KOPT-K1 (cell line): ENCODE results near the gene ADCY2.

Source experiments
- H3K27ac ChIP-seq: fragments of 200-600 bp; sonication (generic); 2 replicates; pipeline ENCODE4 v1.5.1; 2016; ENCODE audit warnings: antibody characterized with exemption, mild to moderate bottlenecking, low read depth, low read length; ENCODE audit not compliant: poor library complexity, severe bottlenecking
- H3K36me3 ChIP-seq: fragments of 200-600 bp; sonication (generic); 2 replicates; pipeline ENCODE4 v1.5.1; 2017; ENCODE audit warnings: antibody characterized with exemption, mild to moderate bottlenecking, low read length, moderate library complexity; ENCODE audit not compliant: insufficient read depth
- H3K9me3 ChIP-seq: fragments of 200-600 bp; sonication (generic); 2 replicates; pipeline ENCODE4 v1.5.1; 2017; ENCODE audit warnings: antibody characterized with exemption, low read length, mild to moderate bottlenecking; ENCODE audit not compliant: insufficient read depth, poor library complexity, severe bottlenecking

The ADCY2 gene

DNA sequence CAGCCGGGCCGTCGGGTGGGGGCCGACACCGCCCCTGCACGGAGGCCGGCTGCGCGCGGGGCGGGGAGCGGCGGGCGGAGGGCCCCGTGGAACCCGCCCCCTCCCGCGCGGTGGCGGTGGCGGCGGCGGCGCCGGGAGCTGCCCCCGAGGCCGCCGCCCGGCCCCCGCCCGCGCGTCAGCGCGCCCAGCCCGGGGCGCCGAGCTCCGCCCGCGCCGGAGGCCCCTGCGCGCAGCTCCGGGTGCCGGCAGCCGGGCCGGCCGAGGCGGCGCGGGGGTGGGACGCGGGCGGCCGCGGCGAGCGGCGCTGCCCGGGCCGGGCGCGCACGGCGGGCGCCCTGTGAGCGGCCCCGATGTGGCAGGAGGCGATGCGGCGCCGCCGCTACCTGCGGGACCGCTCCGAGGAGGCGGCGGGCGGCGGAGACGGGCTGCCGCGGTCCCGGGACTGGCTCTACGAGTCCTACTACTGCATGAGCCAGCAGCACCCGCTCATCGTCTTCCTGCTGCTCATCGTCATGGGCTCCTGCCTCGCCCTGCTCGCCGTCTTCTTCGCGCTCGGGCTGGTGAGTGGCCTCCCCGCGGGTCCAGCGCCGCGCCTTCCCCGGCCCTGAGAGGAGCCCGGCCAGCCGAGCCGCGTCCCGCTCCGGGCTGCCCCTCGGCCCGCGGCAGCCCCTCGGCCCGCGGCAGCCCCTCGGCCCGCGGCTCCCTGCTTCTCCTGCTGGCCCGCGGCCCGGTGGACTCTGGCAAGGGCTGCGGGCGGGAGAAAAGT lies at the start of gene ADCY2:
ADCY2 (plus strand) TSS at position 192 of the 766 bp plus-strand sequence; CDS start at position 351, 159 bp downstream.
- Histone ChIP-seq H3K36me3 (no peaks in the 10 kb centered on the region), H3K9me3 (no peaks in the 10 kb centered on the region), H3K27ac (no peak within 1 kb of the TSS)

DNA sequence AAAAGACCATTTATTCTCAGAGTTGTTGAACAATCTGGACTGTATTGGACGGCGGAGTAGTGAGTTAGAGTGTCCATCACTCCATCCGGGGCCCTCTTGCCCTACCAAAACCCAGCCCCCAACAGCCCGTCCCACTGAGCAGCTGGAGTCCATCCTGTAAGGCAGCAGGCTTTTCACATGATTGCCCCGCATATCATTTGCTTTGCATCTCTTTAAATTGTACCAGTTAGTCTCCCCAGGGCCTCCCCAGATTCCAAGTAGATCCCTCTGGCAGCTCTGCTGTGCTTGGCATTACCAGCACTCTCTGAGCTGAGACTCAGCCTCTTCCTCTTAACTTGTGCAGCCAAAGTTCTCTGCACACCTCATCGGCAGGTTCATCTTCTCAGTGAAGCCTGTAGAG lies 48.6 kb upstream of the ADCY2 start:
- Histone ChIP-seq H3K9me3 (no peaks in the 10 kb centered on the region), H3K36me3 (no peaks in the 10 kb centered on the region), H3K27ac (no peak overlapping the region)

DNA sequence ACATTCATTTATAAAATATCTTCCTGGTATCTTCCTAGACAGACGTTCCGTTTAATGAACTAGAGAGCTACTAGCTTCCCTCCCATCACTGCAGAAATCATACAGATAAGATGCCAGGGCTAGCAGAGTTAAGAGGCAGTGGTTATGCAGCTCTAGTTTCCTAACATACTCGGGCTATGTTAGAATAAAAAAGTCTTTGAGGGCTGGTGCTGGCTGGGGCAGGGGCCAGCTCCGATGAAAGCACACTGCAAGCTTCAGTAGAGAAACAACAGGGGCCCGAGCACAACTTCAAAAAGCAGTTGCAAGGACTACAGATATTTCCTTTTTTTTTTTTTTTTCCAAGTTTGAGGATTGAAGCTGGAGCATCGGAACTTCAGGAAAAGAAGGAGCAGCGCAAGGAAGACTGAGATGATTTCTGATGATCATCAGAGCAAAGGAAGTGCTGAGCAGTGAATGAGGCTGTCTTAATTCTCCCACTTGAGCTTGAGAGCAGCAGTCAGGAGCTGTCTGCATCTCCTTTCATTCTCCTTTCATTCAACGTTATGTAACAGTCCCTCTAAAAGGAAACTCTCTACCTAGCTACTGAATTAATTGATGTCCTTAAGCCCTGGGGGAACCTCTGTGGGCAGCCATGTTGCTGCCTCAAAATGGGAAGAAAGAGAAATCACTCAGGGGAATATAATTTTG lies 47.6 kb upstream of the ADCY2 start:
- H3K36me3 ChIP-seq = no peaks in the 10 kb centered on the region
- no peak overlapping the region for H3K27ac ChIP-seq
- H3K9me3 ChIP-seq = no peaks in the 10 kb centered on the region

DNA sequence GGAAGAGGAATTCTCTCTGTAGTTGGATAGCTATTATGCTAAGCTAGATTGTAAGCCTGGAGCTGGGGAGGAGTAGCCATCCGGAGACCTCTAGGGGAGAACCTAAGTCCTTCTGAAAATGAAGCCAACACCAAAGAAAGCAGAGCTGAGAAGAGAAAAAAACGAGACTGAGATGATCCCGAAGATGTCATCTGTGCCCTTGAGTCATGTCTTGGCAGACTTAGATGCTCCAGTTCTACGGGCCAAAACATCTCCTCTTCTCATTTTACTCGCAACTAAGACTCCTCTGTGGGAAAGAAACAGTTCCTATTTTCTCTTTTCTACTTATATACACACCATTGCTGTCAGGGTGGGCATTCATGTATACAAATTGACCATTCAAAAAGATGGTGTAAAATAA lies 34.3 kb upstream of the ADCY2 start:
- H3K27ac ChIP-seq = no peak overlapping the region
- no peaks in the 10 kb centered on the region for H3K9me3 ChIP-seq
- no peaks in the 10 kb centered on the region for H3K36me3 ChIP-seq

- H3K36me3 ChIP-seq = no peaks in the 10 kb centered on the region
- no peak overlapping the region for H3K27ac ChIP-seq
- H3K9me3 ChIP-seq = peaks cover under 1% of the 10 kb centered on the region
These were observed 32.8 kb upstream of the ADCY2 start for GRCh38 chr5:7363067-7363677.

DNA sequence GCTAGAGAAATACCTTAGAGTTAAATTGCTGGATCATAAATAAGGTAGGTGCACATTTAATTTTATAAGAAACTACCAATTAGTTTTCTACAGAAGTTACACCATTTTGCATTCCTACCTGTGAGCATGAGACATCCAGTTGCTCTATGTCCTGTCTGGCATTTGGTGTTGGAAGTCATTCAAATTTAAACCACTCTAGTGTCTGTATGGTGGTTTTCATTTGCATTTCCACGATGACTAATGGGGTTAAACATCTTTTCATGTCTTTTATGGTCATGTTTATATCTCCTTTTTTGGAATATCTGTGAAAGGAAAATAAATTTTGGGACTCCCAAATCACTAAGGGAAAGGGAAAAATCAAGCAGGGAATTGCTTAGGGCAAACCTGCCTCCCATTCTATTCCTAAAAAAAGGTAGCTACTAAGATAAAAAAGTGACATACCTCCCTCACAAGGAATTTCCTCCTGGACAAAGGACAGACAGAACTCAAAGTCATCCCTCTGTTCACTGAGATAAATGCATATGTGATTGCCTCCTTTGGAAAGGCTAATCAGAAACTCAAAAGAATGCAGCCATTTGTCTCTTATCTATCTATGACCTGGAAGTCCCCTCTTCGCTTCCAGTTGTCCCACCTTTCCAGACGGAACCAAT lies 31.6 kb upstream of the ADCY2 start:
- peaks cover 6% of the 10 kb centered on the region for H3K9me3 ChIP-seq
- no peaks in the 10 kb centered on the region for H3K36me3 ChIP-seq
- no peak overlapping the region for H3K27ac ChIP-seq

DNA sequence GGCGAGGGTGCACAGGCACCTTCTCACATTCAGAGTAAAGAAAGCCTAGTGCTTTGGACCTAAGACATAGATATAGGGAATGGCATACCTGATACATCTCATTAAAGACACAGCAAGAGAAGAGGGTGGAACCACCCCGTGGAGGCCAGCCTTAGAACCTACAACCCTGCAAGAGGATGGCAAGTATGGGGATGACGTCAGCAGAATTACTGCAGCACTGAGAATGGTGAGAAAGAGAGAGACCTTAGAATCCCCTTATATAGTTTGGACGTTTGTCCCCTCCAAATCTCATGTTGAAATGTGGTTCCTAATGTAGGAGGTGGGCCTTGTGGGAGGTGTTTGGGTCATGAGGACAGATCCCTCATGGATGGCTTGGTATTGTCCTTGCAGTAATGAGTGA lies 28.2 kb upstream of the ADCY2 start:
- Histone ChIP-seq H3K27ac (no peak overlapping the region), H3K9me3 (peaks cover 6% of the 10 kb centered on the region), H3K36me3 (no peaks in the 10 kb centered on the region)

- Histone ChIP-seq H3K36me3 (no peaks in the 10 kb centered on the region), H3K9me3 (peaks cover 6% of the 10 kb centered on the region), H3K27ac (no peak overlapping the region)
These were observed 23.5 kb upstream of the ADCY2 start for GRCh38 chr5:7372399-7372798.

DNA sequence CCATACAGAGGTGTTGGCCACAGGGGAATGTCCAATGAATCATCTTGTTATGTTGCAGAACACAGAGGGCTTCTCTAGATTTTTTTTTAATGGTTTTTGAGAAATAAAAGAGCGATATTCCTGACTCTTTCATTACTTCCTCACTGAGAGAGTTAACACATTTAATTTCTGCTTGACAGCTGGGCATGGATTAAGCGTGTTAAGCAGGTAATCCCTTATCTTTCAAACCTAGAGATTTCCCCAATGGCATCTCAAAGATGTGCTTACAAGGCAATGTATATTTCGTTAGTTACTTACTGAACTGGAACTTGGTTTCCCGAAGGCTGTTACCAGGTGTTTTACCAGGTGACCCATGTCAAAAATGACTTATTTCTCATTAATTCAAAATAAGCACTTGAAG lies 21.8 kb upstream of the ADCY2 start:
- Histone ChIP-seq H3K36me3 (no peaks in the 10 kb centered on the region), H3K27ac (no peak overlapping the region), H3K9me3 (no peaks in the 10 kb centered on the region)

DNA sequence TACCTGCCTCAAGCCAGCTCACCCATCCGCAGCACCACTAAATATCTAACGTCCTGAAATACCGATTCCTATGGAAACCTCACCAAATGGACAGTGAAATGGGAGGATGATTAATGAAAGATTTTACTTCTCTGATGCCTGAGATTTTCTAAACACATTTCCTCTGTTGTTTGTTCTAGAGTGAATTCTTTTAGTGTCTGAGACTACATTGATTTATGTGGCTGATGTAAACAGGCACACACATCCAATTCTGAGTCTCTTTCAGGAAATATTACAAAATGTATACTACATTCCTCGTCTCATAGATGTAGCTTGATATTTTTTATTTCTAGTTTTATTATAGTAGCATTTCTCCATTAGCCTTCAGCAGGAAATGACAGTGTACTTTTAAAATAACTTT lies 20.5 kb upstream of the ADCY2 start:
- Histone ChIP-seq H3K27ac (no peak overlapping the region), H3K9me3 (no peaks in the 10 kb centered on the region), H3K36me3 (no peaks in the 10 kb centered on the region)

GRCh38 chr5:7376871-7377270 lies 19.1 kb upstream of the ADCY2 start:
- H3K9me3 ChIP-seq = no peaks in the 10 kb centered on the region
- no peak overlapping the region for H3K27ac ChIP-seq

DNA sequence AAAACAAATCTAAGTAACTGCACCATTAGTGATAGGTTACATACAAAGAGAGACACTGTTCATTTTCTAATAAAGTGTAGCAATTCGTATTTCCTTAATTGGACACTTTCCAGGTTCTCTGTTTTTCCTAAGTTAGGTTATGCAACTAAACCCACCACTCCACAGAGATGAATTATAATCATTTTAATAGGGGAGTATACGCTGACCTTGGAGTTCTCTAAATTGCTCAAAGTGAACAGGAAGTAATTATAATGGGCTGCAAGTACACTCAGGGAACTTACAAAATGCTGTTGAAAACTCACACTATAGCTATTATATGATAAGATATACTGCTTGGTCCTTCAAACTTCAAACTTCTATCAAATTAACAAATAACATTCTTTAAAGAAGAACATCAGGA lies 18.2 kb upstream of the ADCY2 start:
- Histone ChIP-seq H3K27ac (no peak overlapping the region), H3K9me3 (no peaks in the 10 kb centered on the region), H3K36me3 (no peaks in the 10 kb centered on the region)

More at GRCh38 chr5:7376871-7377270, 19.1 kb upstream of the ADCY2 start:
- no peaks in the 10 kb centered on the region for H3K36me3 ChIP-seq

GRCh38 chr5:7382588-7382987 lies 13.3 kb upstream of the ADCY2 start:
- Histone ChIP-seq H3K9me3 (no peaks in the 10 kb centered on the region), H3K27ac (no peak overlapping the region), H3K36me3 (no peaks in the 10 kb centered on the region)

- Histone ChIP-seq H3K36me3 (no peaks in the 10 kb centered on the region), H3K27ac (no peak overlapping the region), H3K9me3 (no peaks in the 10 kb centered on the region)
These were observed 10.3 kb upstream of the ADCY2 start for GRCh38 chr5:7385681-7386080.

- Histone ChIP-seq H3K9me3 (no peaks in the 10 kb centered on the region), H3K36me3 (no peaks in the 10 kb centered on the region), H3K27ac (no peak overlapping the region)
These were observed 7.4 kb upstream of the ADCY2 start for GRCh38 chr5:7388553-7388952.
